Mononuclear cell (primary cell): ENCODE measurements around the gene DOCK4. TPM values are rescaled to one million over a fixed set of nuclear protein-coding genes. Genes with fewer than 3 reads are reported as not detected.

Experiments
- H3K27me3 ChIP-seq: 2 replicates; pipeline ENCODE4 v1.6.0; 2011; ENCODE audit warnings: low read length, control low read depth; ENCODE audit not compliant: insufficient read depth
- H3K4me1 ChIP-seq: 2 replicates; pipeline ENCODE4 v1.5.1; 2011; ENCODE audit warnings: mild to moderate bottlenecking, low read length, control low read depth; ENCODE audit not compliant: insufficient read depth
- H3K4me3 ChIP-seq: 2 replicates; pipeline ENCODE4 v1.5.1; 2011; ENCODE audit warnings: mild to moderate bottlenecking, low read length, moderate library complexity
- H3K9me3 ChIP-seq: 2 replicates; pipeline ENCODE4 v1.5.1; 2011; ENCODE audit warnings: low read depth, mild to moderate bottlenecking, control low read depth, low read length
- total RNA-seq: library from RNA; depleted of rRNA; stranded (reverse); fragments of >200 nt; gene quantifications from one replicate; pipeline ENCODE4 v1.2.3, GENCODE V29; 2012

Gene DOCK4
- total RNA-seq, 1 donor, result 5.6 TPM

- Histone ChIP-seq H3K4me3 (no peak overlapping the region), H3K9me3 (no peaks in the 10 kb centered on the region), H3K27me3 (no peaks in the 10 kb centered on the region), H3K4me1 (no peaks in the 10 kb centered on the region)
Observed at GRCh38 chr7:111846898-111847297, 359.3 kb downstream of the DOCK4 start.

- Histone ChIP-seq H3K27me3 (no peaks in the 10 kb centered on the region), H3K9me3 (no peaks in the 10 kb centered on the region), H3K4me1 (peaks cover 4% of the 10 kb centered on the region), H3K4me3 (no peak overlapping the region)
Observed at GRCh38 chr7:111845853-111846252, 360.3 kb downstream of the DOCK4 start.

- H3K27me3 ChIP-seq, result no peaks in the 10 kb centered on the region
- H3K4me3 ChIP-seq, result no peak overlapping the region
- H3K9me3 ChIP-seq, result no peaks in the 10 kb centered on the region
- H3K4me1 ChIP-seq, result peaks cover 4% of the 10 kb centered on the region
Observed at GRCh38 chr7:111844904-111845671, 361.1 kb downstream of the DOCK4 start.

- H3K4me1 ChIP-seq, result peaks cover 4% of the 10 kb centered on the region
- H3K9me3 ChIP-seq, result no peaks in the 10 kb centered on the region
- no peak overlapping the region for H3K4me3 ChIP-seq
- no peaks in the 10 kb centered on the region for H3K27me3 ChIP-seq
Observed at GRCh38 chr7:111842491-111842890, 363.7 kb downstream of the DOCK4 start.

GRCh38 chr7:111841596-111842205, 364.5 kb downstream of the DOCK4 start:
- H3K4me1 ChIP-seq, result peaks cover 4% of the 10 kb centered on the region
- H3K9me3 ChIP-seq, result no peaks in the 10 kb centered on the region
- no peak overlapping the region for H3K4me3 ChIP-seq
- no peaks in the 10 kb centered on the region for H3K27me3 ChIP-seq

- no peak overlapping the region for H3K4me3 ChIP-seq
- H3K27me3 ChIP-seq, result no peaks in the 10 kb centered on the region
Observed at GRCh38 chr7:111840528-111840927, 365.7 kb downstream of the DOCK4 start.

GRCh38 chr7:111839261-111839660, 366.9 kb downstream of the DOCK4 start:
- H3K27me3 ChIP-seq, result no peaks in the 10 kb centered on the region
- peaks cover 4% of the 10 kb centered on the region for H3K4me1 ChIP-seq
- no peaks in the 10 kb centered on the region for H3K9me3 ChIP-seq
- H3K4me3 ChIP-seq, result no peak overlapping the region

More at GRCh38 chr7:111840528-111840927, 365.7 kb downstream of the DOCK4 start:
- no peaks in the 10 kb centered on the region for H3K9me3 ChIP-seq
- H3K4me1 ChIP-seq, result peaks cover 4% of the 10 kb centered on the region

GRCh38 chr7:111836592-111836991, 369.6 kb downstream of the DOCK4 start:
- Histone ChIP-seq H3K4me1 (peaks cover 1% of the 10 kb centered on the region), H3K4me3 (no peak overlapping the region), H3K27me3 (no peaks in the 10 kb centered on the region), H3K9me3 (no peaks in the 10 kb centered on the region)

GRCh38 chr7:111835066-111835465, 371.1 kb downstream of the DOCK4 start:
- no peak overlapping the region for H3K4me3 ChIP-seq
- H3K9me3 ChIP-seq, result no peaks in the 10 kb centered on the region
- no peaks in the 10 kb centered on the region for H3K4me1 ChIP-seq
- no peaks in the 10 kb centered on the region for H3K27me3 ChIP-seq

- H3K4me1 ChIP-seq, result no peaks in the 10 kb centered on the region
- H3K27me3 ChIP-seq, result no peaks in the 10 kb centered on the region
- no peaks in the 10 kb centered on the region for H3K9me3 ChIP-seq
- H3K4me3 ChIP-seq, result no peak overlapping the region
Observed at GRCh38 chr7:111834367-111834766, 371.8 kb downstream of the DOCK4 start.

- no peaks in the 10 kb centered on the region for H3K9me3 ChIP-seq
- no peaks in the 10 kb centered on the region for H3K4me1 ChIP-seq
- no peaks in the 10 kb centered on the region for H3K27me3 ChIP-seq
- no peak overlapping the region for H3K4me3 ChIP-seq
Observed at GRCh38 chr7:111833466-111833865, 372.7 kb downstream of the DOCK4 start.

GRCh38 chr7:111832174-111832573, 374.0 kb downstream of the DOCK4 start:
- Histone ChIP-seq H3K9me3 (no peaks in the 10 kb centered on the region), H3K4me1 (no peaks in the 10 kb centered on the region), H3K4me3 (no peak overlapping the region), H3K27me3 (no peaks in the 10 kb centered on the region)

- Histone ChIP-seq H3K27me3 (no peaks in the 10 kb centered on the region), H3K9me3 (no peaks in the 10 kb centered on the region), H3K4me1 (no peaks in the 10 kb centered on the region), H3K4me3 (no peak overlapping the region)
Observed at GRCh38 chr7:111829221-111829620, 377.0 kb downstream of the DOCK4 start.

- Histone ChIP-seq H3K27me3 (no peaks in the 10 kb centered on the region), H3K9me3 (no peaks in the 10 kb centered on the region), H3K4me1 (no peaks in the 10 kb centered on the region), H3K4me3 (no peak overlapping the region)
Observed at GRCh38 chr7:111827863-111828504, 378.2 kb downstream of the DOCK4 start.

- Histone ChIP-seq H3K4me1 (no peaks in the 10 kb centered on the region), H3K27me3 (no peaks in the 10 kb centered on the region), H3K9me3 (no peaks in the 10 kb centered on the region), H3K4me3 (no peak overlapping the region)
Observed at GRCh38 chr7:111825046-111825445, 381.2 kb downstream of the DOCK4 start.
